K562 (cell line): ENCODE measurements around the gene PHETA2. TPM values are rescaled to one million over a fixed set of nuclear protein-coding genes. Genes with fewer than 3 reads are reported as not detected.

Experiments
- CHD4 ChIP-seq: fragments of 200-600 bp; sonication (generic); IDR thresholded peaks from 3 replicates; pipeline ENCODE4 v1.6.1; 2012; ENCODE audit warnings: low read depth, mild to moderate bottlenecking, mixed read lengths, low read length, inconsistent platforms; ENCODE audit not compliant: insufficient read depth, insufficient replicate concordance, poor library complexity, severe bottlenecking
- CTCF ChIP-seq, 3 experiments: IDR thresholded peaks in 2 of 3; conservative IDR thresholded peaks in 1 of 3; 2 replicates each; pipeline ENCODE4 v1.5.1; 2011 to 2012; ENCODE audit warnings: low read length in 3 of 3, mild to moderate bottlenecking in 3 of 3, control low read depth in 2 of 3, improper control_type of control experiment in 1 of 3, inconsistent platforms in 1 of 3, low read depth in 1 of 3, mixed read lengths in 1 of 3, moderate library complexity in 1 of 3; ENCODE audit not compliant: insufficient read depth in 2 of 3
- FOXK1 ChIP-seq: sonication (generic); formaldehyde crosslinking; IDR thresholded peaks from 2 replicates; pipeline ENCODE4 v1.8.0; 2022; ENCODE audit warnings: missing genetic modification reagents, mild to moderate bottlenecking, borderline replicate concordance
- JUNB ChIP-seq: fragments of 450-650 bp; formaldehyde crosslinking; conservative IDR thresholded peaks from 2 replicates; pipeline ENCODE4 v1.4.0; 2020; ENCODE audit warnings: mild to moderate bottlenecking
- LARP7 ChIP-seq: fragments of 450-650 bp; IDR thresholded peaks from 2 replicates; pipeline ENCODE4 v1.6.1; 2016
- MYNN ChIP-seq, 2 experiments: sonication (generic); formaldehyde crosslinking in 1 of 2; IDR thresholded peaks; 2 replicates each; pipeline versions ENCODE4 v1.5.0 to v1.6.1; 2016 to 2020; ENCODE audit warnings: antibody characterized with exemption in 1 of 2, missing genetic modification reagents in 1 of 2
- NCOA4 ChIP-seq: fragments of 450-650 bp; IDR thresholded peaks from 2 replicates; pipeline ENCODE4 v1.6.1; 2018; ENCODE audit warnings: mild to moderate bottlenecking; ENCODE audit not compliant: partially characterized antibody
- PHTF2 ChIP-seq: fragments of 250-450 bp; sonication (Bioruptor Pico); IDR thresholded peaks from 2 replicates; pipeline ENCODE4 v1.5.0; 2021; ENCODE audit warnings: mild to moderate bottlenecking
- POLR3G ChIP-seq: IDR thresholded peaks from 2 replicates; pipeline ENCODE4 v1.6.1; 2011; ENCODE audit not compliant: insufficient read length, insufficient replicate concordance; ENCODE audit errors: extremely low read depth
- RFX1 ChIP-seq: fragments of 450-650 bp; IDR thresholded peaks from 2 replicates; pipeline ENCODE4 v1.6.1; 2016; ENCODE audit warnings: mild to moderate bottlenecking, moderate library complexity
- TCF7L2 ChIP-seq: fragments of 150-350 bp; IDR thresholded peaks from 2 replicates; pipeline ENCODE4 v1.6.1; 2016; ENCODE audit warnings: low read depth, mild to moderate bottlenecking, low read length, moderate library complexity
- ZEB2 ChIP-seq: fragments of 450-650 bp; IDR thresholded peaks from 2 replicates; pipeline ENCODE4 v1.6.1; 2016
- ZFX ChIP-seq: sonication (generic); formaldehyde crosslinking; IDR thresholded peaks from 2 replicates; pipeline ENCODE4 v1.8.0; 2022; ENCODE audit warnings: mild to moderate bottlenecking, missing genetic modification reagents, moderate library complexity
- ZNF239 ChIP-seq: fragments of 250-450 bp; sonication (Bioruptor Pico); IDR thresholded peaks from 2 replicates; pipeline ENCODE4 v1.4.0; 2020; ENCODE audit warnings: mild to moderate bottlenecking
- ZNF79 ChIP-seq: fragments of 250-450 bp; sonication (Bioruptor Pico); IDR thresholded peaks from 2 replicates; pipeline ENCODE4 v1.4.0; 2020; ENCODE audit warnings: low read depth, mild to moderate bottlenecking, moderate library complexity
- polyA plus RNA-seq, 8 experiments: library from polyadenylated mRNA; depleted of rRNA in 4 of 8; stranded (reverse) in 5 of 8; unstranded in 3 of 8; fragments of >200 nt; fragmentation: Nextera tagmentation in 2 of 8; fragmentation: Illumina TruSeq in 1 of 8; extraction: Ambion mirVana in 2 of 8; extraction: Trizol in 1 of 8; gene quantifications; 2 replicates each; pipeline versions ENCODE4 v1.2.1 to v1.2.3, GENCODE V29; 2011 to 2014; ENCODE audit warnings: inconsistent platforms in 1 of 8, missing spikeins in 1 of 8
- total RNA-seq, 7 experiments: library from RNA; depleted of rRNA in 6 of 7; stranded (reverse); fragments of >200 nt in 6 of 7; fragmentation: Illumina TruSeq in 2 of 7; extraction: Trizol in 2 of 7; gene quantifications; 2 replicates each; pipeline versions ENCODE4 v1.2.1 to v1.2.3, GENCODE V29; 2011 to 2021; ENCODE audit warnings: low replicate concordance in 1 of 7
- TF ChIP-seq, protein P1 (sequence below): fragments of 450-650 bp; IDR thresholded peaks from 2 replicates; pipeline ENCODE4 v1.7.0; 2016; ENCODE audit warnings: borderline replicate concordance
- TF ChIP-seq, protein P2 (sequence below): fragments of 250-450 bp; sonication (Bioruptor Pico); IDR thresholded peaks from 2 replicates; pipeline ENCODE4 v1.8.0; 2021; ENCODE audit warnings: mild to moderate bottlenecking, moderate library complexity
- TF ChIP-seq, protein P3 (sequence below): fragments of 250-450 bp; sonication (Bioruptor Pico); IDR thresholded peaks from 2 replicates; pipeline ENCODE4 v1.4.0; 2020; ENCODE audit warnings: mild to moderate bottlenecking, moderate library complexity
- TF ChIP-seq, protein P4 (sequence below): conservative IDR thresholded peaks from 2 replicates; pipeline ENCODE4 v1.6.1; 2011; ENCODE audit warnings: low read depth, mild to moderate bottlenecking, low read length; ENCODE audit not compliant: control insufficient read depth

Gene PHETA2
- total and polyA plus RNA-seq, 9 of the 15 experiments (the other 6 are each of a cell fraction or from before 2014, with no cell fraction given) = 0.07 to 0.22 (median 0.08) TPM; not detected in 5

- TF ChIP-seq, protein P1, sequence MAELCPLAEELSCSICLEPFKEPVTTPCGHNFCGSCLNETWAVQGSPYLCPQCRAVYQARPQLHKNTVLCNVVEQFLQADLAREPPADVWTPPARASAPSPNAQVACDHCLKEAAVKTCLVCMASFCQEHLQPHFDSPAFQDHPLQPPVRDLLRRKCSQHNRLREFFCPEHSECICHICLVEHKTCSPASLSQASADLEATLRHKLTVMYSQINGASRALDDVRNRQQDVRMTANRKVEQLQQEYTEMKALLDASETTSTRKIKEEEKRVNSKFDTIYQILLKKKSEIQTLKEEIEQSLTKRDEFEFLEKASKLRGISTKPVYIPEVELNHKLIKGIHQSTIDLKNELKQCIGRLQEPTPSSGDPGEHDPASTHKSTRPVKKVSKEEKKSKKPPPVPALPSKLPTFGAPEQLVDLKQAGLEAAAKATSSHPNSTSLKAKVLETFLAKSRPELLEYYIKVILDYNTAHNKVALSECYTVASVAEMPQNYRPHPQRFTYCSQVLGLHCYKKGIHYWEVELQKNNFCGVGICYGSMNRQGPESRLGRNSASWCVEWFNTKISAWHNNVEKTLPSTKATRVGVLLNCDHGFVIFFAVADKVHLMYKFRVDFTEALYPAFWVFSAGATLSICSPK = no peak
- TF ChIP-seq CTCF (IDR thresholded peaks at IDR 0.05 in 2 of 3, conservative IDR thresholded peaks at IDR 0.05 in 1 of 3; ENCODE audit: insufficient read depth in 2 of 3, low read depth in 1 of 3, low read length in 3 of 3) (peak; percentile 89 to 92 (median 90)), FOXK1 (CRISPR knock-in tag) (no peak), ZNF239 (CRISPR knock-in tag) (no peak), POLR3G (no peak), PHTF2 (CRISPR knock-in tag) (no peak), JUNB (CRISPR knock-in tag) (no peak), ZFX (CRISPR knock-in tag) (peak; percentile 98), TCF7L2 (no peak), ZNF79 (CRISPR knock-in tag) (no peak), RFX1 (no peak), LARP7 (no peak), CHD4 (no peak), MYNN (IDR thresholded peaks at IDR 0.05) (no peak; the same call in 1 of the 2 replicates), MYNN (CRISPR knock-in tag; IDR thresholded peaks at IDR 0.05) (no peak), ZEB2 (no peak), NCOA4 (no peak)
- TF ChIP-seq, protein P2, sequence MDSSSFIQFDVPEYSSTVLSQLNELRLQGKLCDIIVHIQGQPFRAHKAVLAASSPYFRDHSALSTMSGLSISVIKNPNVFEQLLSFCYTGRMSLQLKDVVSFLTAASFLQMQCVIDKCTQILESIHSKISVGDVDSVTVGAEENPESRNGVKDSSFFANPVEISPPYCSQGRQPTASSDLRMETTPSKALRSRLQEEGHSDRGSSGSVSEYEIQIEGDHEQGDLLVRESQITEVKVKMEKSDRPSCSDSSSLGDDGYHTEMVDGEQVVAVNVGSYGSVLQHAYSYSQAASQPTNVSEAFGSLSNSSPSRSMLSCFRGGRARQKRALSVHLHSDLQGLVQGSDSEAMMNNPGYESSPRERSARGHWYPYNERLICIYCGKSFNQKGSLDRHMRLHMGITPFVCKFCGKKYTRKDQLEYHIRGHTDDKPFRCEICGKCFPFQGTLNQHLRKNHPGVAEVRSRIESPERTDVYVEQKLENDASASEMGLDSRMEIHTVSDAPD (CRISPR knock-in tag) = no peak
- TF ChIP-seq, protein P3, sequence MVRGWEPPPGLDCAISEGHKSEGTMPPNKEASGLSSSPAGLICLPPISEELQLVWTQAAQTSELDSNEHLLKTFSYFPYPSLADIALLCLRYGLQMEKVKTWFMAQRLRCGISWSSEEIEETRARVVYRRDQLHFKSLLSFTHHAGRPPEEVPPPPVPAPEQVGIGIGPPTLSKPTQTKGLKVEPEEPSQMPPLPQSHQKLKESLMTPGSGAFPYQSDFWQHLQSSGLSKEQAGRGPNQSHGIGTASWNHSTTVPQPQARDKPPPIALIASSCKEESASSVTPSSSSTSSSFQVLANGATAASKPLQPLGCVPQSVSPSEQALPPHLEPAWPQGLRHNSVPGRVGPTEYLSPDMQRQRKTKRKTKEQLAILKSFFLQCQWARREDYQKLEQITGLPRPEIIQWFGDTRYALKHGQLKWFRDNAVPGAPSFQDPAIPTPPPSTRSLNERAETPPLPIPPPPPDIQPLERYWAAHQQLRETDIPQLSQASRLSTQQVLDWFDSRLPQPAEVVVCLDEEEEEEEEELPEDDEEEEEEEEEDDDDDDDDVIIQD (CRISPR knock-in tag) = no peak
- TF ChIP-seq, protein P4, sequence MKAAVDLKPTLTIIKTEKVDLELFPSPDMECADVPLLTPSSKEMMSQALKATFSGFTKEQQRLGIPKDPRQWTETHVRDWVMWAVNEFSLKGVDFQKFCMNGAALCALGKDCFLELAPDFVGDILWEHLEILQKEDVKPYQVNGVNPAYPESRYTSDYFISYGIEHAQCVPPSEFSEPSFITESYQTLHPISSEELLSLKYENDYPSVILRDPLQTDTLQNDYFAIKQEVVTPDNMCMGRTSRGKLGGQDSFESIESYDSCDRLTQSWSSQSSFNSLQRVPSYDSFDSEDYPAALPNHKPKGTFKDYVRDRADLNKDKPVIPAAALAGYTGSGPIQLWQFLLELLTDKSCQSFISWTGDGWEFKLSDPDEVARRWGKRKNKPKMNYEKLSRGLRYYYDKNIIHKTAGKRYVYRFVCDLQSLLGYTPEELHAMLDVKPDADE = peak; percentile 18
These were observed 16.8 kb downstream of the PHETA2 start, which contains the start of gene NDUFA6 (continued) for GRCh38 chr22:42090596-42091454.
